H9 (cell line): ENCODE measurements around the gene PARL. TPM values are rescaled to one million over a fixed set of nuclear protein-coding genes. Genes with fewer than 3 reads are reported as not detected.

ENCODE experiments used
- DNase-seq: peaks from one replicate; pipeline ENCODE4 v3.0.0-alpha.2; 2017
- H2AFZ ChIP-seq: one replicate; pipeline ENCODE4 v1.6.1; 2013; ENCODE audit warnings: mild to moderate bottlenecking, low read length, control low read depth, moderate library complexity
- H2AK5ac ChIP-seq: 2 replicates; pipeline ENCODE4 v1.6.1; 2013; ENCODE audit warnings: low read length, control low read depth, mixed read lengths; ENCODE audit not compliant: insufficient read length
- H2BK120ac ChIP-seq: one replicate; pipeline ENCODE4 v1.6.1; 2013; ENCODE audit warnings: low read depth, mild to moderate bottlenecking, low read length, control low read depth, inconsistent platforms; ENCODE audit not compliant: poor library complexity, severe bottlenecking
- H2BK12ac ChIP-seq: 2 replicates; pipeline ENCODE4 v1.6.1; 2013; ENCODE audit warnings: low read length, control low read depth, mixed read lengths, low read depth; ENCODE audit not compliant: insufficient read length
- H2BK15ac ChIP-seq: 2 replicates; pipeline ENCODE4 v1.6.1; 2013; ENCODE audit warnings: low read depth, low read length, control low read depth
- H2BK20ac ChIP-seq: one replicate; pipeline ENCODE4 v1.6.1; 2013; ENCODE audit warnings: low read depth, mild to moderate bottlenecking, low read length, control low read depth, inconsistent platforms; ENCODE audit not compliant: poor library complexity, severe bottlenecking
- H2BK5ac ChIP-seq: 2 replicates; pipeline ENCODE4 v1.6.1; 2013; ENCODE audit warnings: low read length, control low read depth, mixed read lengths; ENCODE audit not compliant: insufficient read length
- H3K14ac ChIP-seq: 2 replicates; pipeline ENCODE4 v1.6.1; 2013; ENCODE audit warnings: low read length, control low read depth; ENCODE audit not compliant: insufficient read depth
- H3K18ac ChIP-seq: 2 replicates; pipeline ENCODE4 v1.6.1; 2013; ENCODE audit warnings: low read depth, mild to moderate bottlenecking, mixed read lengths, low read length, control low read depth; ENCODE audit not compliant: insufficient read length
- H3K23ac ChIP-seq: 2 replicates; pipeline ENCODE4 v1.6.1; 2013; ENCODE audit warnings: low read length, control low read depth, mixed read lengths, low read depth; ENCODE audit not compliant: insufficient read length
- H3K23me2 ChIP-seq: 2 replicates; pipeline ENCODE4 v1.6.1; 2013; ENCODE audit warnings: low read depth, mild to moderate bottlenecking, mixed read lengths, low read length, control low read depth; ENCODE audit not compliant: insufficient read length, poor library complexity, severe bottlenecking
- H3K27ac ChIP-seq: 2 replicates; pipeline ENCODE4 v1.5.1; 2013; ENCODE audit warnings: low read length, control low read depth, mixed read lengths, low read depth; ENCODE audit not compliant: insufficient read length
- H3K27me3 ChIP-seq: 2 replicates; pipeline ENCODE4 v1.6.1; 2013; ENCODE audit warnings: low read length, control low read depth, inconsistent platforms; ENCODE audit not compliant: insufficient read depth
- H3K4ac ChIP-seq: 2 replicates; pipeline ENCODE4 v1.6.1; 2013; ENCODE audit warnings: low read depth, mild to moderate bottlenecking, control low read depth, inconsistent platforms, low read length, moderate library complexity
- H3K4me1 ChIP-seq: 2 replicates; pipeline ENCODE4 v1.6.1; 2013; ENCODE audit warnings: low read length, control low read depth, inconsistent platforms; ENCODE audit not compliant: insufficient read depth
- H3K4me2 ChIP-seq: 2 replicates; pipeline ENCODE4 v1.6.1; 2013; ENCODE audit warnings: low read length, control low read depth, mixed read lengths; ENCODE audit not compliant: insufficient read length, insufficient read depth
- H3K56ac ChIP-seq: 2 replicates; pipeline ENCODE4 v1.6.1; 2013; ENCODE audit warnings: low read depth, mild to moderate bottlenecking, mixed read lengths, low read length, control low read depth; ENCODE audit not compliant: insufficient read length
- H3K79me1 ChIP-seq: 2 replicates; pipeline ENCODE4 v1.6.1; 2013; ENCODE audit warnings: low read depth, mild to moderate bottlenecking, moderate library complexity, low read length, control low read depth, inconsistent platforms; ENCODE audit not compliant: insufficient read depth, poor library complexity, severe bottlenecking
- H3K79me2 ChIP-seq: 2 replicates; pipeline ENCODE4 v1.6.1; 2013; ENCODE audit warnings: low read length, control low read depth, inconsistent platforms; ENCODE audit not compliant: insufficient read depth
- H3K9ac ChIP-seq: 2 replicates; pipeline ENCODE4 v1.6.1; 2013; ENCODE audit warnings: low read length, control low read depth, mixed read lengths; ENCODE audit not compliant: insufficient read length; ENCODE audit errors: extremely low read depth
- H3K9me3 ChIP-seq: one replicate; pipeline ENCODE4 v1.6.1; 2013; ENCODE audit warnings: low read depth, low read length, inconsistent platforms; ENCODE audit not compliant: control insufficient read depth
- H3T11ph ChIP-seq: one replicate; pipeline ENCODE4 v1.6.1; 2013; ENCODE audit warnings: mild to moderate bottlenecking, low read length, control low read depth, inconsistent platforms
- H4K20me1 ChIP-seq: one replicate; pipeline ENCODE4 v1.6.1; 2013; ENCODE audit not compliant: control insufficient read depth, insufficient read length, insufficient read depth
- H4K5ac ChIP-seq: 2 replicates; pipeline ENCODE4 v1.6.1; 2013; ENCODE audit warnings: low read depth, mild to moderate bottlenecking, mixed read lengths, low read length, control low read depth; ENCODE audit not compliant: insufficient read length
- H4K8ac ChIP-seq: replicated peaks from 2 replicates; pipeline ENCODE4 v1.6.1; 2013; ENCODE audit warnings: low read length, control low read depth, mixed read lengths, low read depth; ENCODE audit not compliant: insufficient read length
- H4K91ac ChIP-seq: 2 replicates; pipeline ENCODE4 v1.6.1; 2013; ENCODE audit warnings: low read depth, mild to moderate bottlenecking, moderate library complexity, mixed read lengths, low read length, control low read depth; ENCODE audit not compliant: insufficient read length
- H3K27ac Mint-ChIP-seq, 3 experiments: 2 replicates in 2 of 3; 3 replicates in 1 of 3; pipeline ENCODE4 v1.8.0; 2020 to 2021; ENCODE audit warnings: mixed read lengths in 3 of 3, mild to moderate bottlenecking in 1 of 3, moderate library complexity in 1 of 3
- H3K27me3 Mint-ChIP-seq: 2 replicates; pipeline ENCODE4 v1.8.0; 2021; ENCODE audit warnings: low read depth, mild to moderate bottlenecking, moderate library complexity, mixed read lengths
- H3K36me3 Mint-ChIP-seq, 3 experiments: 2 replicates in 2 of 3; 3 replicates in 1 of 3; pipeline ENCODE4 v1.8.0; 2020 to 2021; ENCODE audit warnings: low read depth in 3 of 3, mixed read lengths in 3 of 3; ENCODE audit not compliant: insufficient read depth in 1 of 3
- H3K4me1 Mint-ChIP-seq, 2 experiments: 2 replicates each; pipeline ENCODE4 v1.8.0; 2020; ENCODE audit warnings: mixed read lengths in 2 of 2
- H3K4me3 Mint-ChIP-seq, 2 experiments: 2 replicates in 1 of 2; 3 replicates in 1 of 2; pipeline ENCODE4 v1.8.0; 2020 to 2021; ENCODE audit warnings: mild to moderate bottlenecking in 2 of 2, mixed read lengths in 2 of 2, moderate library complexity in 1 of 2
- H3K9me3 Mint-ChIP-seq, 2 experiments: 2 replicates in 1 of 2; 3 replicates in 1 of 2; pipeline ENCODE4 v1.8.0; 2020; ENCODE audit warnings: mild to moderate bottlenecking in 2 of 2, mixed read lengths in 2 of 2, moderate library complexity in 1 of 2
- WGBS: extraction: QIAGEN DNeasy Blood & Tissue Kit; methylation state at CpG from one replicate; pipeline ENCODE4 v1.1.7; 2013; ENCODE audit warnings: missing lambda C conversion rate, low lambda C conversion rate, mixed read lengths; ENCODE audit not compliant: insufficient read length; ENCODE audit errors: extremely low coverage; 5-methylcytosine and 5-hydroxymethylcytosine counted together
- total RNA-seq: library from RNA; stranded (reverse); gene quantifications from 2 replicates; pipeline ENCODE4 v1.2.1, GENCODE V29; 2021
- TF ChIP-seq, protein P1 (sequence below): fragments of 200-600 bp; sonication (generic); conservative IDR thresholded peaks from 3 replicates; pipeline ENCODE4 v1.8.0; 2021; ENCODE audit warnings: antibody characterized with exemption, mild to moderate bottlenecking

Gene PARL
- total RNA-seq, 1 experiment from 2014 or later: 94.5 TPM

DNA sequence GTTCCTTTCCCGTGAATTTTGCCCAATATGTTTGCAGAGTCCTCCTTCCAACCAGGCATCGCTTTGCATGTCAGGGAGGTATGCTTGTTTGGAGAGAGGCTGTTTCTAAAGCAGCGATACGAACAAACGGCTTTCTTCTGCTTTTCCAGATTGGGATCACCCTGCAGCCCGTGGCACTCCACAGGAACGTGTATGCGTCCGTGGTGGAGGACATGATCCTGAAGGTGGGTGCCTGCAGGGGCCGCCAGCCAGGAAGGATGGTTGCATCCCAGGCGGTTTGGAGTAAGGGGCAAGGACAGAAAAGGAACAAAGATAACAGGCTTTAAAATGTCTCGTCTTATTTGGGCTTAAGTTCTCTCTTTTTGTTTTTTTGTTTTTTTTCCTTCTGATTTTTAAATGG, 76.8 kb downstream of the PARL start:
- Histone ChIP-seq H3K14ac (no peak overlapping the region), H4K5ac (no peak overlapping the region), H2AK5ac (no peak overlapping the region), H2AFZ (no peak overlapping the region), H2BK5ac (no peak overlapping the region), H3K9me3 (no peaks in the 10 kb centered on the region), H3K27ac (no peak overlapping the region), H3K79me1 (no peaks in the 10 kb centered on the region), H4K20me1 (no peaks in the 10 kb centered on the region), H3K4ac (no peak overlapping the region), H3K4me2 (no peak overlapping the region), H3K4me1 (no peaks in the 10 kb centered on the region), H2BK120ac (no peak overlapping the region), H2BK15ac (no peak overlapping the region), H3K23ac (no peak overlapping the region), H3K79me2 (no peaks in the 10 kb centered on the region), H4K91ac (no peak overlapping the region), H2BK12ac (no peak overlapping the region), H3T11ph (no peak overlapping the region), H3K23me2 (no peaks in the 10 kb centered on the region), H3K18ac (no peak overlapping the region), H3K9ac (no peak overlapping the region), H4K8ac (no peak overlapping the region), H3K56ac (no peak overlapping the region), H2BK20ac (no peak overlapping the region), H3K27me3 (no peaks in the 10 kb centered on the region)
- H3K27ac Mint-ChIP-seq: no peak overlapping the region; a peak in 2 of 7 replicates
- H3K9me3 Mint-ChIP-seq: no peaks in the 10 kb centered on the region
- H3K27me3 Mint-ChIP-seq: no peaks in the 10 kb centered on the region
- H3K36me3 Mint-ChIP-seq: peaks cover 48 to 95% (median 83%) of the 10 kb centered on the region in 3 experiments
- no peaks in the 10 kb centered on the region for H3K4me1 Mint-ChIP-seq
- no CpG with 5 or more reads among the region's 12 CpGs for WGBS
- TF ChIP-seq, protein P1, sequence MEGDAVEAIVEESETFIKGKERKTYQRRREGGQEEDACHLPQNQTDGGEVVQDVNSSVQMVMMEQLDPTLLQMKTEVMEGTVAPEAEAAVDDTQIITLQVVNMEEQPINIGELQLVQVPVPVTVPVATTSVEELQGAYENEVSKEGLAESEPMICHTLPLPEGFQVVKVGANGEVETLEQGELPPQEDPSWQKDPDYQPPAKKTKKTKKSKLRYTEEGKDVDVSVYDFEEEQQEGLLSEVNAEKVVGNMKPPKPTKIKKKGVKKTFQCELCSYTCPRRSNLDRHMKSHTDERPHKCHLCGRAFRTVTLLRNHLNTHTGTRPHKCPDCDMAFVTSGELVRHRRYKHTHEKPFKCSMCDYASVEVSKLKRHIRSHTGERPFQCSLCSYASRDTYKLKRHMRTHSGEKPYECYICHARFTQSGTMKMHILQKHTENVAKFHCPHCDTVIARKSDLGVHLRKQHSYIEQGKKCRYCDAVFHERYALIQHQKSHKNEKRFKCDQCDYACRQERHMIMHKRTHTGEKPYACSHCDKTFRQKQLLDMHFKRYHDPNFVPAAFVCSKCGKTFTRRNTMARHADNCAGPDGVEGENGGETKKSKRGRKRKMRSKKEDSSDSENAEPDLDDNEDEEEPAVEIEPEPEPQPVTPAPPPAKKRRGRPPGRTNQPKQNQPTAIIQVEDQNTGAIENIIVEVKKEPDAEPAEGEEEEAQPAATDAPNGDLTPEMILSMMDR: no peak
- no peak overlapping the region for H3K4me3 Mint-ChIP-seq
- no peak for DNase-seq
